GM12878 (cell line): ENCODE measurements around the gene ROBO1. TPM values are rescaled to one million over a fixed set of nuclear protein-coding genes. Genes with fewer than 3 reads are reported as not detected.
A peak's percentile ranks its signal among the peaks of the same experiment; 100 is the strongest.

Source experiments
- ATAC-seq: fragments of 200-7000 bp; cut with Tn5 transposase; 3 replicates; pipeline ENCODE4 v1.9.1; 2020; ENCODE audit warnings: mild to moderate bottlenecking, moderate library complexity
- BruUV-seq: library from RNA; stranded (reverse); fragments of 400-500 nt; replicated peaks from 2 replicates; lab custom pipeline; 2021; lab: Mats Ljungman, UMichigan
- CTCF ChIA-PET: fragments of 300-600 bp; sonication (Branson Sonifier 250); formaldehyde crosslinking; extraction: SDS; loops from one replicate; lab custom pipeline; 2021; ENCODE audit warnings: inconsistent platforms; lab: Yijun Ruan, JAX
- POLR2A ChIA-PET: fragments of 350-600 bp; formaldehyde crosslinking; extraction: SDS; loops from one replicate; lab custom pipeline; 2021; ENCODE audit warnings: inconsistent platforms; lab: Charles Lee
- RAD21 ChIA-PET: fragments of 300-600 bp; sonication (Branson Sonifier 250); formaldehyde crosslinking; loops from one replicate; lab custom pipeline; 2023; ENCODE audit warnings: antibody characterized with exemption; ENCODE audit not compliant: unreplicated experiment; lab: Charles Lee
- SMC1A ChIA-PET: fragments of 300-600 bp; sonication (Branson Sonifier 250); formaldehyde crosslinking; loops from one replicate; lab custom pipeline; 2023; ENCODE audit not compliant: unreplicated experiment, uncharacterized antibody; lab: Charles Lee
- DNase-seq: peaks from one replicate; pipeline ENCODE4 v3.0.0-alpha.2; 2011; ENCODE audit warnings: low read depth, low spot score
- FAIRE-seq: peaks from 3 replicates; lab custom pipeline; 2011; peaks lifted over from hg19 to GRCh38; lab: Jason Lieb, UNC
- H2AFZ ChIP-seq: 2 replicates; pipeline ENCODE4 v1.6.0; 2011; ENCODE audit warnings: low read depth, low read length, control low read depth; ENCODE audit not compliant: control insufficient read depth
- H3K27ac ChIP-seq: 2 replicates; pipeline ENCODE4 v1.5.1; 2011; ENCODE audit warnings: control low read depth; ENCODE audit not compliant: control insufficient read depth, insufficient read depth
- H3K27me3 ChIP-seq, 2 experiments: replicated peaks in 1 of 2; 2 replicates each; pipeline versions ENCODE4 v1.6.0 to v1.6.1; 2011; ENCODE audit warnings: low read length in 1 of 2; ENCODE audit not compliant: control insufficient read depth in 2 of 2, insufficient read depth in 2 of 2
- H3K36me3 ChIP-seq, 2 experiments: 2 replicates each; pipeline ENCODE4 v1.5.1; 2011; ENCODE audit warnings: low read length in 1 of 2; ENCODE audit not compliant: control insufficient read depth in 2 of 2, insufficient read depth in 2 of 2
- H3K4me1 ChIP-seq: 2 replicates; pipeline ENCODE4 v1.6.1; 2011; ENCODE audit warnings: mild to moderate bottlenecking, low read length, moderate library complexity, mixed read lengths; ENCODE audit not compliant: control insufficient read depth, insufficient read depth
- H3K4me2 ChIP-seq: 2 replicates; pipeline ENCODE4 v1.6.0; 2011; ENCODE audit warnings: control low read depth; ENCODE audit not compliant: control insufficient read depth, insufficient read depth
- H3K4me3 ChIP-seq: fragments of 200-600 bp; sonication (generic); 2 replicates; pipeline ENCODE4 v1.5.1; 2016
- H3K79me2 ChIP-seq: 2 replicates; pipeline ENCODE4 v1.6.0; 2011; ENCODE audit warnings: low read length; ENCODE audit not compliant: control insufficient read depth, insufficient read depth
- H3K9ac ChIP-seq: 2 replicates; pipeline ENCODE4 v1.8.0; 2011; ENCODE audit warnings: low read length, control low read depth, mixed read lengths; ENCODE audit not compliant: control insufficient read depth, insufficient read depth
- H3K9me3 ChIP-seq: replicated peaks from 3 replicates; pipeline ENCODE4 v1.5.1; 2011; ENCODE audit warnings: mild to moderate bottlenecking, low read length; ENCODE audit not compliant: control insufficient read depth, insufficient read depth
- H4K20me1 ChIP-seq: 2 replicates; pipeline ENCODE4 v1.6.0; 2011; ENCODE audit not compliant: control insufficient read depth, insufficient read depth
- EP300 ChIP-seq, 2 experiments: fragments of 150-350 bp in 1 of 2; IDR thresholded peaks; 2 replicates each; pipeline ENCODE4 v1.6.1; 2011 to 2012; ENCODE audit warnings: low read depth in 2 of 2, low read length in 2 of 2, borderline replicate concordance in 1 of 2, improper control_type of control experiment in 1 of 2, inconsistent platforms in 1 of 2; ENCODE audit not compliant: control insufficient read depth in 1 of 2
- NFYA ChIP-seq: IDR thresholded peaks from 2 replicates; pipeline ENCODE4 v1.6.1; 2011; ENCODE audit warnings: low read depth, mild to moderate bottlenecking, low read length, improper control_type of control experiment, borderline replicate concordance
- RAD21 ChIP-seq: IDR thresholded peaks from 2 replicates; pipeline ENCODE4 v1.6.1; 2011; ENCODE audit warnings: mild to moderate bottlenecking, low read depth, low read length, moderate library complexity; ENCODE audit not compliant: insufficient read depth
- SMC3 ChIP-seq: IDR thresholded peaks from 2 replicates; pipeline ENCODE4 v1.6.1; 2011; ENCODE audit warnings: low read length, improper control_type of control experiment, borderline replicate concordance
- ZNF592 ChIP-seq: fragments of 450-650 bp; IDR thresholded peaks from 2 replicates; pipeline ENCODE4 v1.6.1; 2017; ENCODE audit warnings: mild to moderate bottlenecking, moderate library complexity
- in situ Hi-C: fragments of 300-500 bp; cut with MboI; formaldehyde crosslinking; loops from 9 replicates; pipeline ENCODE4 v1.14.3; 2018; ENCODE audit warnings: mixed read lengths
- intact Hi-C: fragments of 100-400 bp; cut with micrococcal nuclease; formaldehyde crosslinking; loops from one replicate; pipeline ENCODE4 v1.14.2; 2022; ENCODE audit not compliant: unreplicated experiment
- polyA plus RNA-seq, 11 experiments: library from polyadenylated mRNA; depleted of rRNA in 4 of 11; unstranded in 6 of 11; stranded (reverse) in 5 of 11; fragments of >200 nt; fragmentation: Nextera tagmentation in 4 of 11; fragmentation: Illumina TruSeq in 1 of 11; extraction: Ambion mirVana in 4 of 11; extraction: Trizol in 1 of 11; gene quantifications; 1 replicate in 1 of 11; 2 replicates in 10 of 11; pipeline versions ENCODE4 v1.2.1 to v1.2.3, GENCODE V29; 2011 to 2016; ENCODE audit warnings: inconsistent platforms in 2 of 11, missing spikeins in 2 of 11, low read depth in 1 of 11
- total RNA-seq, 4 experiments: library from RNA; depleted of rRNA in 3 of 4; stranded (reverse); fragments of >200 nt in 3 of 4; fragmentation: Illumina TruSeq in 1 of 4; extraction: Trizol in 1 of 4; gene quantifications; 2 replicates each; pipeline versions ENCODE4 v1.2.1 to v1.2.3, GENCODE V29; 2013 to 2021
- TF ChIP-seq, protein P1 (sequence below), 3 experiments: IDR thresholded peaks in 2 of 3; conservative IDR thresholded peaks in 1 of 3; 2 replicates each; pipeline ENCODE4 v1.5.1; 2011; ENCODE audit warnings: low read depth in 3 of 3, low read length in 3 of 3, mild to moderate bottlenecking in 3 of 3, control low read depth in 2 of 3, moderate library complexity in 2 of 3, inconsistent platforms in 1 of 3, mixed read lengths in 1 of 3; ENCODE audit not compliant: control insufficient read depth in 2 of 3, insufficient read depth in 1 of 3; ENCODE audit errors: extremely low read depth in 1 of 3

ROBO1 gene
- total and polyA plus RNA-seq, 10 of the 15 experiments (the other 5 are each of a cell fraction or from before 2014, with no cell fraction given): 0.29 to 46.5 (median 1.2) TPM

- no peaks in the 10 kb centered on the region for H3K9me3 ChIP-seq
- no peaks in the 10 kb centered on the region for H4K20me1 ChIP-seq
- SMC1A ChIA-PET: interaction anchor here (0.8 to 5.1 kb wide), 31 partner anchors 10 to 343 kb away, joined by 3 to 32 read pairs (median 4); no protein-coding TSS in a partner anchor
- no peak overlapping the region for H3K9ac ChIP-seq
- no peaks in the 10 kb centered on the region for H3K36me3 ChIP-seq
- H2AFZ ChIP-seq: no peak overlapping the region
- intact Hi-C loops: loop anchor here (5.0 kb wide), 1 partner anchor 331 kb away; no protein-coding TSS in a partner anchor
- CTCF ChIA-PET: interaction anchor here (0.7 to 5.8 kb wide), 18 partner anchors 9 to 373 kb away, joined by 3 to 37 read pairs (median 4); no protein-coding TSS in a partner anchor
- TF ChIP-seq EP300 (IDR thresholded peaks at IDR 0.05; ENCODE audit: borderline replicate concordance in 1 of 2, control insufficient read depth in 1 of 2, low read depth in 2 of 2, low read length in 2 of 2) (no peak), SMC3 (peak; percentile 22; the same call in 1 of the 2 replicates), RAD21 (peak; percentile 23), ZNF592 (0 out of 2 replicates have a peak, but pooled peaks have one; percentile 6), NFYA (no peak)
- TF ChIP-seq, protein P1, sequence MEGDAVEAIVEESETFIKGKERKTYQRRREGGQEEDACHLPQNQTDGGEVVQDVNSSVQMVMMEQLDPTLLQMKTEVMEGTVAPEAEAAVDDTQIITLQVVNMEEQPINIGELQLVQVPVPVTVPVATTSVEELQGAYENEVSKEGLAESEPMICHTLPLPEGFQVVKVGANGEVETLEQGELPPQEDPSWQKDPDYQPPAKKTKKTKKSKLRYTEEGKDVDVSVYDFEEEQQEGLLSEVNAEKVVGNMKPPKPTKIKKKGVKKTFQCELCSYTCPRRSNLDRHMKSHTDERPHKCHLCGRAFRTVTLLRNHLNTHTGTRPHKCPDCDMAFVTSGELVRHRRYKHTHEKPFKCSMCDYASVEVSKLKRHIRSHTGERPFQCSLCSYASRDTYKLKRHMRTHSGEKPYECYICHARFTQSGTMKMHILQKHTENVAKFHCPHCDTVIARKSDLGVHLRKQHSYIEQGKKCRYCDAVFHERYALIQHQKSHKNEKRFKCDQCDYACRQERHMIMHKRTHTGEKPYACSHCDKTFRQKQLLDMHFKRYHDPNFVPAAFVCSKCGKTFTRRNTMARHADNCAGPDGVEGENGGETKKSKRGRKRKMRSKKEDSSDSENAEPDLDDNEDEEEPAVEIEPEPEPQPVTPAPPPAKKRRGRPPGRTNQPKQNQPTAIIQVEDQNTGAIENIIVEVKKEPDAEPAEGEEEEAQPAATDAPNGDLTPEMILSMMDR (IDR thresholded peaks at IDR 0.05 in 2 of 3, conservative IDR thresholded peaks at IDR 0.05 in 1 of 3; ENCODE audit: control insufficient read depth in 2 of 3, extremely low read depth in 1 of 3, insufficient read depth in 1 of 3, low read depth in 3 of 3, low read length in 3 of 3): peak in 1 of 3 experiments; percentile 32; a peak in 1 of 6 replicates
- TF ChIP-seq, all 136 proteins: peak for 4
- no peaks in the 10 kb centered on the region for H3K27me3 ChIP-seq
- no peak overlapping the region for H3K27ac ChIP-seq
- in situ Hi-C loops: no loop called here
- ChIA-PET POLR2A (interaction anchor here (0.9 to 3.0 kb wide), 4 partner anchors 28 to 129 kb away, joined by 3 to 10 read pairs (median 4); no protein-coding TSS in a partner anchor), RAD21 (interaction anchor here (0.8 to 7.5 kb wide), 22 partner anchors 9 to 330 kb away, joined by 3 to 75 read pairs (median 4); no protein-coding TSS in a partner anchor)
- no peak for ATAC-seq
- no peak for FAIRE-seq
- H3K4me1 ChIP-seq: no peaks in the 10 kb centered on the region
- H3K4me3 ChIP-seq: no peak overlapping the region
- H3K79me2 ChIP-seq: no peaks in the 10 kb centered on the region; the same call in 1 of the 2 replicates
- DNase-seq: no peak
- no peak overlapping the region for H3K4me2 ChIP-seq
- no TSS peak for BruUV-seq
These were observed 779.5 kb downstream of the ROBO1 start for GRCh38 chr3:78988324-78988723.
